H9 (cell line): ENCODE results near the gene FAR1. TPM values are rescaled to one million over a fixed set of nuclear protein-coding genes. Genes with fewer than 3 reads are reported as not detected.

Source experiments
- DNase-seq: peaks from one replicate; pipeline ENCODE4 v3.0.0-alpha.2; 2017
- H2AFZ ChIP-seq: one replicate; pipeline ENCODE4 v1.6.1; 2013; ENCODE audit warnings: mild to moderate bottlenecking, low read length, control low read depth, moderate library complexity
- H2AK5ac ChIP-seq: 2 replicates; pipeline ENCODE4 v1.6.1; 2013; ENCODE audit warnings: low read length, control low read depth, mixed read lengths; ENCODE audit not compliant: insufficient read length
- H2BK120ac ChIP-seq: one replicate; pipeline ENCODE4 v1.6.1; 2013; ENCODE audit warnings: low read depth, mild to moderate bottlenecking, low read length, control low read depth, inconsistent platforms; ENCODE audit not compliant: poor library complexity, severe bottlenecking
- H2BK12ac ChIP-seq: 2 replicates; pipeline ENCODE4 v1.6.1; 2013; ENCODE audit warnings: low read length, control low read depth, mixed read lengths, low read depth; ENCODE audit not compliant: insufficient read length
- H2BK15ac ChIP-seq: 2 replicates; pipeline ENCODE4 v1.6.1; 2013; ENCODE audit warnings: low read depth, low read length, control low read depth
- H2BK20ac ChIP-seq: one replicate; pipeline ENCODE4 v1.6.1; 2013; ENCODE audit warnings: low read depth, mild to moderate bottlenecking, low read length, control low read depth, inconsistent platforms; ENCODE audit not compliant: poor library complexity, severe bottlenecking
- H2BK5ac ChIP-seq: 2 replicates; pipeline ENCODE4 v1.6.1; 2013; ENCODE audit warnings: low read length, control low read depth, mixed read lengths; ENCODE audit not compliant: insufficient read length
- H3K14ac ChIP-seq: 2 replicates; pipeline ENCODE4 v1.6.1; 2013; ENCODE audit warnings: low read length, control low read depth; ENCODE audit not compliant: insufficient read depth
- H3K18ac ChIP-seq: 2 replicates; pipeline ENCODE4 v1.6.1; 2013; ENCODE audit warnings: low read depth, mild to moderate bottlenecking, mixed read lengths, low read length, control low read depth; ENCODE audit not compliant: insufficient read length
- H3K23ac ChIP-seq: 2 replicates; pipeline ENCODE4 v1.6.1; 2013; ENCODE audit warnings: low read length, control low read depth, mixed read lengths, low read depth; ENCODE audit not compliant: insufficient read length
- H3K23me2 ChIP-seq: 2 replicates; pipeline ENCODE4 v1.6.1; 2013; ENCODE audit warnings: low read depth, mild to moderate bottlenecking, mixed read lengths, low read length, control low read depth; ENCODE audit not compliant: insufficient read length, poor library complexity, severe bottlenecking
- H3K27ac ChIP-seq: 2 replicates; pipeline ENCODE4 v1.5.1; 2013; ENCODE audit warnings: low read length, control low read depth, mixed read lengths, low read depth; ENCODE audit not compliant: insufficient read length
- H3K27me3 ChIP-seq: 2 replicates; pipeline ENCODE4 v1.6.1; 2013; ENCODE audit warnings: low read length, control low read depth, inconsistent platforms; ENCODE audit not compliant: insufficient read depth
- H3K4ac ChIP-seq: 2 replicates; pipeline ENCODE4 v1.6.1; 2013; ENCODE audit warnings: low read depth, mild to moderate bottlenecking, control low read depth, inconsistent platforms, low read length, moderate library complexity
- H3K4me1 ChIP-seq: 2 replicates; pipeline ENCODE4 v1.6.1; 2013; ENCODE audit warnings: low read length, control low read depth, inconsistent platforms; ENCODE audit not compliant: insufficient read depth
- H3K4me2 ChIP-seq: 2 replicates; pipeline ENCODE4 v1.6.1; 2013; ENCODE audit warnings: low read length, control low read depth, mixed read lengths; ENCODE audit not compliant: insufficient read length, insufficient read depth
- H3K56ac ChIP-seq: 2 replicates; pipeline ENCODE4 v1.6.1; 2013; ENCODE audit warnings: low read depth, mild to moderate bottlenecking, mixed read lengths, low read length, control low read depth; ENCODE audit not compliant: insufficient read length
- H3K79me1 ChIP-seq: 2 replicates; pipeline ENCODE4 v1.6.1; 2013; ENCODE audit warnings: low read depth, mild to moderate bottlenecking, moderate library complexity, low read length, control low read depth, inconsistent platforms; ENCODE audit not compliant: insufficient read depth, poor library complexity, severe bottlenecking
- H3K79me2 ChIP-seq: 2 replicates; pipeline ENCODE4 v1.6.1; 2013; ENCODE audit warnings: low read length, control low read depth, inconsistent platforms; ENCODE audit not compliant: insufficient read depth
- H3K9ac ChIP-seq: 2 replicates; pipeline ENCODE4 v1.6.1; 2013; ENCODE audit warnings: low read length, control low read depth, mixed read lengths; ENCODE audit not compliant: insufficient read length; ENCODE audit errors: extremely low read depth
- H3K9me3 ChIP-seq: one replicate; pipeline ENCODE4 v1.6.1; 2013; ENCODE audit warnings: low read depth, low read length, inconsistent platforms; ENCODE audit not compliant: control insufficient read depth
- H3T11ph ChIP-seq: one replicate; pipeline ENCODE4 v1.6.1; 2013; ENCODE audit warnings: mild to moderate bottlenecking, low read length, control low read depth, inconsistent platforms
- H4K20me1 ChIP-seq: one replicate; pipeline ENCODE4 v1.6.1; 2013; ENCODE audit not compliant: control insufficient read depth, insufficient read length, insufficient read depth
- H4K5ac ChIP-seq: 2 replicates; pipeline ENCODE4 v1.6.1; 2013; ENCODE audit warnings: low read depth, mild to moderate bottlenecking, mixed read lengths, low read length, control low read depth; ENCODE audit not compliant: insufficient read length
- H4K8ac ChIP-seq: replicated peaks from 2 replicates; pipeline ENCODE4 v1.6.1; 2013; ENCODE audit warnings: low read length, control low read depth, mixed read lengths, low read depth; ENCODE audit not compliant: insufficient read length
- H4K91ac ChIP-seq: 2 replicates; pipeline ENCODE4 v1.6.1; 2013; ENCODE audit warnings: low read depth, mild to moderate bottlenecking, moderate library complexity, mixed read lengths, low read length, control low read depth; ENCODE audit not compliant: insufficient read length
- H3K27ac Mint-ChIP-seq, 3 experiments: 2 replicates in 2 of 3; 3 replicates in 1 of 3; pipeline ENCODE4 v1.8.0; 2020 to 2021; ENCODE audit warnings: mixed read lengths in 3 of 3, mild to moderate bottlenecking in 1 of 3, moderate library complexity in 1 of 3
- H3K27me3 Mint-ChIP-seq: 2 replicates; pipeline ENCODE4 v1.8.0; 2021; ENCODE audit warnings: low read depth, mild to moderate bottlenecking, moderate library complexity, mixed read lengths
- H3K36me3 Mint-ChIP-seq, 3 experiments: 2 replicates in 2 of 3; 3 replicates in 1 of 3; pipeline ENCODE4 v1.8.0; 2020 to 2021; ENCODE audit warnings: low read depth in 3 of 3, mixed read lengths in 3 of 3; ENCODE audit not compliant: insufficient read depth in 1 of 3
- H3K4me1 Mint-ChIP-seq, 2 experiments: 2 replicates each; pipeline ENCODE4 v1.8.0; 2020; ENCODE audit warnings: mixed read lengths in 2 of 2
- H3K4me3 Mint-ChIP-seq, 2 experiments: 2 replicates in 1 of 2; 3 replicates in 1 of 2; pipeline ENCODE4 v1.8.0; 2020 to 2021; ENCODE audit warnings: mild to moderate bottlenecking in 2 of 2, mixed read lengths in 2 of 2, moderate library complexity in 1 of 2
- H3K9me3 Mint-ChIP-seq, 2 experiments: 2 replicates in 1 of 2; 3 replicates in 1 of 2; pipeline ENCODE4 v1.8.0; 2020; ENCODE audit warnings: mild to moderate bottlenecking in 2 of 2, mixed read lengths in 2 of 2, moderate library complexity in 1 of 2
- WGBS: extraction: QIAGEN DNeasy Blood & Tissue Kit; methylation state at CpG from one replicate; pipeline ENCODE4 v1.1.7; 2013; ENCODE audit warnings: missing lambda C conversion rate, low lambda C conversion rate, mixed read lengths; ENCODE audit not compliant: insufficient read length; ENCODE audit errors: extremely low coverage; 5-methylcytosine and 5-hydroxymethylcytosine counted together
- total RNA-seq: library from RNA; stranded (reverse); gene quantifications from 2 replicates; pipeline ENCODE4 v1.2.1, GENCODE V29; 2021
- TF ChIP-seq, protein P1 (sequence below): fragments of 200-600 bp; sonication (generic); conservative IDR thresholded peaks from 3 replicates; pipeline ENCODE4 v1.8.0; 2021; ENCODE audit warnings: antibody characterized with exemption, mild to moderate bottlenecking

The FAR1 gene
- total RNA-seq, 1 experiment from 2014 or later: 72.5 TPM

DNA sequence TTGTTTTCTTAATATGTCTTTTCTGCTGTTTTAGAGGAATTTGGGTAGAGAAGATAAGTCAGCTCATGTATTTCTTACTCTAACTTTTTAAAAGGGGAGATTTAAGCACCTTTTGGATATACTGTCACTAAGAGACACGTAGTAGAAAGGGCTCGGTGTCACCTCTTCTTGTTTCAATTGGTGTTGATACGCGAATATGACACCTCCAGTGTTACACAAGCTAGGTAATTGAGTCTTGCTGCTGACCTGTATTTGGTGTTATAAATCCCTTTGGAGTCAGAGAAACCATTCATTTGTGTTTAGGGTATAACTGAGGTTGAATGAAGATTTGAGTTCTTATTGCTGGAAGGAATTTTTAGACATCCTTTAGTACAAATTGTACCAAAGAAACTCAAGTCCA, 25.6 kb downstream of the FAR1 start:
- Histone ChIP-seq H2AFZ (no peak overlapping the region), H3K9ac (no peak overlapping the region), H4K91ac (no peak overlapping the region), H4K20me1 (no peaks in the 10 kb centered on the region), H3K27me3 (no peaks in the 10 kb centered on the region), H3K79me2 (peaks cover 15% of the 10 kb centered on the region; the same call in 1 of the 2 replicates), H4K8ac (no peak overlapping the region), H2BK120ac (no peak overlapping the region), H3K4me2 (no peak overlapping the region), H2BK5ac (no peak overlapping the region), H2BK12ac (no peak overlapping the region), H3K27ac (no peak overlapping the region), H3T11ph (no peak overlapping the region), H3K56ac (no peak overlapping the region), H2BK15ac (no peak overlapping the region), H2AK5ac (no peak overlapping the region), H4K5ac (no peak overlapping the region), H3K23me2 (no peaks in the 10 kb centered on the region), H3K4me1 (no peaks in the 10 kb centered on the region), H3K79me1 (no peaks in the 10 kb centered on the region), H3K23ac (no peak overlapping the region), H2BK20ac (no peak overlapping the region), H3K14ac (no peak overlapping the region), H3K18ac (no peak overlapping the region), H3K9me3 (no peaks in the 10 kb centered on the region), H3K4ac (no peak overlapping the region)
- no CpG with 5 or more reads among the region's 4 CpGs for WGBS
- TF ChIP-seq, protein P1, sequence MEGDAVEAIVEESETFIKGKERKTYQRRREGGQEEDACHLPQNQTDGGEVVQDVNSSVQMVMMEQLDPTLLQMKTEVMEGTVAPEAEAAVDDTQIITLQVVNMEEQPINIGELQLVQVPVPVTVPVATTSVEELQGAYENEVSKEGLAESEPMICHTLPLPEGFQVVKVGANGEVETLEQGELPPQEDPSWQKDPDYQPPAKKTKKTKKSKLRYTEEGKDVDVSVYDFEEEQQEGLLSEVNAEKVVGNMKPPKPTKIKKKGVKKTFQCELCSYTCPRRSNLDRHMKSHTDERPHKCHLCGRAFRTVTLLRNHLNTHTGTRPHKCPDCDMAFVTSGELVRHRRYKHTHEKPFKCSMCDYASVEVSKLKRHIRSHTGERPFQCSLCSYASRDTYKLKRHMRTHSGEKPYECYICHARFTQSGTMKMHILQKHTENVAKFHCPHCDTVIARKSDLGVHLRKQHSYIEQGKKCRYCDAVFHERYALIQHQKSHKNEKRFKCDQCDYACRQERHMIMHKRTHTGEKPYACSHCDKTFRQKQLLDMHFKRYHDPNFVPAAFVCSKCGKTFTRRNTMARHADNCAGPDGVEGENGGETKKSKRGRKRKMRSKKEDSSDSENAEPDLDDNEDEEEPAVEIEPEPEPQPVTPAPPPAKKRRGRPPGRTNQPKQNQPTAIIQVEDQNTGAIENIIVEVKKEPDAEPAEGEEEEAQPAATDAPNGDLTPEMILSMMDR: no peak
- H3K36me3 Mint-ChIP-seq: peaks cover 14 to 36% (median 35%) of the 10 kb centered on the region in 3 experiments; a peak in 6 of 7 replicates
- no peaks in the 10 kb centered on the region; the same call in 1 of the 2 replicates for H3K27me3 Mint-ChIP-seq
- H3K27ac Mint-ChIP-seq: no peak overlapping the region; a peak in 1 of 7 replicates
- peaks cover 7 to 10% of the 10 kb centered on the region in 2 experiments for H3K4me1 Mint-ChIP-seq
- DNase-seq: no peak
- H3K4me3 Mint-ChIP-seq: no peak overlapping the region
- peaks cover 0 to 4% of the 10 kb centered on the region in 2 experiments; a peak in 1 of 5 replicates for H3K9me3 Mint-ChIP-seq
